SK-MEL-5 (cell line): ENCODE measurements around the gene TBC1D22A. TPM values are rescaled to one million over a fixed set of nuclear protein-coding genes. Genes with fewer than 3 reads are reported as not detected.

Experiments used
- DNase-seq: peaks from one replicate; pipeline ENCODE4 v3.0.0-alpha.2; 2016; ENCODE audit warnings: low read depth, low spot score
- in situ Hi-C: cut with HindIII; loops from 2 replicates; pipeline ENCODE4 v1.10.0; 2016; ENCODE audit warnings: low sequenced_read_pairs, high pct_unique_total_duplicates, low pct_unique_long_range_greater_than_20kb
- total RNA-seq: library from RNA; depleted of rRNA; stranded (reverse); fragments of >200 nt; shearing (Covaris generic); gene quantifications from 2 replicates; pipeline ENCODE4 v1.2.3, GENCODE V29; 2014

Gene TBC1D22A
- total RNA-seq, 1 experiment from 2014 or later = 14.4 TPM

GRCh38 chr22:46748908-46749675 is 13.4 kb upstream of the TBC1D22A start:
- in situ Hi-C loops = no loop called here
- DNase-seq = no peak

- DNase-seq = no peak
Observed at GRCh38 chr22:46749682-46750529, 12.5 kb upstream of the TBC1D22A start.

DNA sequence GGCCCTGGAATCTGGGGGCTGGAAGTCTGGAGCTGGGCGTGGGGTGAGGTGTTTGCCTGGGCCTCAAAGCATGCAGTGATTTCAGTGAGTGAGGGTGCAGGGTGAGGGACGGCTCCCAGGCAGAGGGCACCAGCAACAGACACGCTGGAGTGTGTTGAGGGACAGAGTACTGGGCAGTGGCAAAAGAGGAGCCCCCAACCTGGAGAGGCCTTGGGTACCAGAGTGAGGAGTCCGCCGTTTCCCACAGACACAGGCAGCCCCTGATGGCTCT is 12.0 kb upstream of the TBC1D22A start:
- DNase-seq = no peak
- in situ Hi-C loops = no loop called here

More at GRCh38 chr22:46749682-46750529, 12.5 kb upstream of the TBC1D22A start:
- in situ Hi-C loops = no loop called here

DNA sequence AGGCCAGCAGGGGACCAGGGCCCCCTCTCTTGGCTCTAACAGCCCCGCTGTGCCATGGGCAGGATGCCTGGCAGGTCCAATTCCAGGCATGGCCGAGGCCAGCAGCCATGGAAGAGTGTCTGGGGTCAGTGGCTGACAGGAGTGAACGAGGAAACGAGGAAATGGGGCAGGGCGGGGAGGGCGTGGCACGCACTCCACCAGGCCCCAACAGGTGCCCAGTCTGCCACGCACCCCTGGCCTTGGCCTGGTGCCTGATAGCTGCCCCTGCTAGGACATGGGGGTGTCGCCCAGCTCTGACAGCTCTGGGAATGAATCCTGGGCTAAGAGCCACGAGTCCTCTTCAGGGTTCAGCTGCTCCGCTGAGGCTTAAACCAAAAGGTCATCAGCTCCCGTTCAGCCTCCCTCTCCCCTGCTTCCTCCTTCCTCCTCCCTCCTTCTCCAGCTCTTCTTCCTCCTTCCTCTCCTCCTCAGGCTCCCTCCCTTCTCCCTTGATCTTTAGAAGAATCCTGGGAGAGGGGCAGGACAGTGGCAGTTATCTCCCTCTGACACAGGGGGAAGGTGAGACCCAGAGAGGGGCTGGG is 11.5 kb upstream of the TBC1D22A start:
- in situ Hi-C loops = no loop called here

GRCh38 chr22:46752286-46752987 is 10.0 kb upstream of the TBC1D22A start:
- in situ Hi-C loops = no loop called here
- no peak for DNase-seq

More for the DNA sequence above, 11.5 kb upstream of the TBC1D22A start:
- no peak for DNase-seq

GRCh38 chr22:46752988-46753310 is 9.5 kb upstream of the TBC1D22A start:
- no peak for DNase-seq

GRCh38 chr22:46753360-46753759 is 9.1 kb upstream of the TBC1D22A start:
- in situ Hi-C loops = no loop called here
- DNase-seq = no peak

More at GRCh38 chr22:46752988-46753310, 9.5 kb upstream of the TBC1D22A start:
- in situ Hi-C loops = no loop called here

DNA sequence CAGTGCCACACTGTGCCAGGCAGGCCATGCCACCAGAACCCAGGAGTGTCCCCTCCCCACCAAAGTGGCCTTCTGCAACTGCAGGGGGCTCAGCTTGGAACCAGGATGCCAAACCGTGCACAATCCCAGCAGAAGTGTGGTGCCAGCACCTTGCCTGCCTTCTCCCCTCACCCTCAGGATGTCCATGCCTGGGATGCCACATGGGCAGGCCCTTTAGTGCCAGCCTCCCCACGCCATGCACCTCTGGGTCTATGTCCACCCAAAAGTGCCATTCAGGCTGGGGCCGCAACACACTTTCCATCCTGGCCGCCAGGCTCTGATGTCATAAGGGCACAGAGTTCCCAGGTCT is 8.7 kb upstream of the TBC1D22A start:
- in situ Hi-C loops = no loop called here
- DNase-seq = no peak

GRCh38 chr22:46754110-46754799 is 8.2 kb upstream of the TBC1D22A start:
- in situ Hi-C loops = no loop called here

GRCh38 chr22:46754826-46755225 is 7.6 kb upstream of the TBC1D22A start:
- in situ Hi-C loops = no loop called here

More at GRCh38 chr22:46754110-46754799, 8.2 kb upstream of the TBC1D22A start:
- DNase-seq = no peak

DNA sequence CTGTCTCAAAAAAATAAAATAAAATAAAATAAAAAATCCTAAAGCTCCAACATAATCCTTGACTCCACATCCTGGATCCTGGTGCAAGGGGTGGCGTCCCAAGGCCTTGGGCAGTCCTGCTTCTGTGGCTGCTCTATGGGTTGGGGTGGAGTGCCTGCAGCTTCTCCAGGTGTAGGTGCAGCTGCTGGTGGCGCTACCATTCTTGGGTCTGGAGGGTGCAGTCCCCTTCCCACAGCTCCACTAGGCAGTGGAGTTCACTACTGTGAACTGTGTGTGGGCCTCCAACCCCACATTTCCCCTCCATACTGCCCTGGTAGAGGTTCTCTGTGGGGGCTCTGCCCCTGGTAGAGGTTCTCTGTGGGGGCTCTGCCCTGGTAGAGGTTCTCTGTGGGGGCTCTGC is 6.9 kb upstream of the TBC1D22A start:
- DNase-seq = no peak
- in situ Hi-C loops = no loop called here

More at GRCh38 chr22:46754826-46755225, 7.6 kb upstream of the TBC1D22A start:
- DNase-seq = no peak

GRCh38 chr22:46756097-46756496 is 6.4 kb upstream of the TBC1D22A start:
- DNase-seq = no peak
- in situ Hi-C loops = no loop called here

GRCh38 chr22:46757104-46757503 is 5.3 kb upstream of the TBC1D22A start:
- DNase-seq = no peak
- in situ Hi-C loops = no loop called here

- in situ Hi-C loops = no loop called here
- no peak for DNase-seq
Observed at GRCh38 chr22:46758121-46758520, 4.3 kb upstream of the TBC1D22A start.

DNA sequence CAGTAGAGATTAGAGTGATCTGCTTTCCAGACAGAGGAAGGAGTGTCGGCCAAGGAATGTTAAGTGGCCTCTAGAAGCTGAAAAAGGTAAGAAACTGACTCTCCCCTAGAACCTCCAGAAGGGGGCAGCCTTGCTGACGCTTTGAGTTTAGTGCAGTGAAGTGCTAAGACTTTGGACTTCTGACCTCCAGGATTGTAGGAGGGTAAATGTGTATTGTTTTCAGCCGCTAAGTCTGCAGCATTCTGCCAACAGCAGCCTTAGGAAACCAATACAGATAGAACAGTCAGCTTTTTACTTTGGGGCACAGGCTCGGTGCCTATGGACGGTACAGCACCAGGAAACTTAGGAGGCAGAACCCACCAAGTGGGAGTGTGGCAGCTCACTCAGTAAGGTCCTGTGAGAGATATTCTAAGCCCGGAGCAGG is 3.6 kb upstream of the TBC1D22A start:
- DNase-seq = peak; percentile 89
- in situ Hi-C loops = no loop called here

GRCh38 chr22:46761017-46761416 is 1.4 kb upstream of the TBC1D22A start:
- in situ Hi-C loops = no loop called here
- no peak for DNase-seq

- DNase-seq = no peak
- in situ Hi-C loops = no loop called here
Observed at GRCh38 chr22:46761539-46762237, 762 bp upstream of the TBC1D22A start.
